Keratinocyte (primary cell): ENCODE measurements around the gene PPARA. TPM values are rescaled to one million over a fixed set of nuclear protein-coding genes. Genes with fewer than 3 reads are reported as not detected.

Source experiments
- DNase-seq: peaks from one replicate; pipeline ENCODE4 v3.0.0-alpha.2; 2011; ENCODE audit warnings: low read depth, missing footprints, low spot score
- FAIRE-seq: peaks from 2 replicates; lab custom pipeline; 2011; peaks lifted over from hg19 to GRCh38; lab: Jason Lieb, UNC
- H2AFZ ChIP-seq: 2 replicates; pipeline ENCODE4 v1.6.0; 2012; ENCODE audit warnings: low read length, control low read depth, inconsistent platforms; ENCODE audit not compliant: control insufficient read depth
- H3K27ac ChIP-seq: 2 replicates; pipeline ENCODE4 v1.5.1; 2011; ENCODE audit warnings: low read length; ENCODE audit not compliant: control insufficient read depth, insufficient read depth
- H3K27me3 ChIP-seq: 3 replicates; pipeline ENCODE4 v1.6.0; 2011; ENCODE audit warnings: low read length; ENCODE audit not compliant: control insufficient read depth, insufficient read depth; ENCODE audit errors: extremely low read depth
- H3K36me3 ChIP-seq, 2 experiments: 2 replicates in 1 of 2; 3 replicates in 1 of 2; pipeline ENCODE4 v1.5.1; 2011; ENCODE audit warnings: low read length in 2 of 2, mild to moderate bottlenecking in 1 of 2; ENCODE audit not compliant: control insufficient read depth in 2 of 2, insufficient read depth in 2 of 2; ENCODE audit errors: extremely low read depth in 1 of 2
- H3K4me1 ChIP-seq: 3 replicates; pipeline ENCODE4 v1.5.1; 2011; ENCODE audit warnings: low read length; ENCODE audit not compliant: control insufficient read depth, insufficient read depth; ENCODE audit errors: extremely low read depth
- H3K4me2 ChIP-seq: 3 replicates; pipeline ENCODE4 v1.6.0; 2011; ENCODE audit warnings: low read depth, low read length; ENCODE audit not compliant: control insufficient read depth, insufficient read depth; ENCODE audit errors: extremely low read depth
- H3K4me3 ChIP-seq, 3 experiments: fragments of 200-600 bp in 1 of 3; sonication (generic) in 1 of 3; 2 replicates in 2 of 3; 3 replicates in 1 of 3; pipeline ENCODE4 v1.5.1; 2011 to 2016; ENCODE audit warnings: low read length in 3 of 3, mild to moderate bottlenecking in 3 of 3, control low read depth in 2 of 3, inconsistent platforms in 1 of 3, low read depth in 1 of 3, mixed read lengths in 1 of 3, mixed run types in 1 of 3, moderate library complexity in 1 of 3; ENCODE audit not compliant: control insufficient read depth in 2 of 3, insufficient read depth in 2 of 3; ENCODE audit errors: extremely low read depth in 1 of 3
- H3K79me2 ChIP-seq: 2 replicates; pipeline ENCODE4 v1.6.0; 2012; ENCODE audit warnings: low read length; ENCODE audit not compliant: control insufficient read depth, insufficient read depth
- H3K9ac ChIP-seq: 3 replicates; pipeline ENCODE4 v1.6.0; 2011; ENCODE audit warnings: low read length; ENCODE audit not compliant: control insufficient read depth, insufficient read depth; ENCODE audit errors: extremely low read depth
- H3K9me1 ChIP-seq: 3 replicates; pipeline ENCODE4 v1.6.0; 2011; ENCODE audit warnings: low read length; ENCODE audit not compliant: control insufficient read depth, insufficient read depth; ENCODE audit errors: extremely low read depth
- H3K9me3 ChIP-seq: 2 replicates; pipeline ENCODE4 v1.5.1; 2012; ENCODE audit warnings: low read depth, low read length; ENCODE audit not compliant: control insufficient read depth
- H4K20me1 ChIP-seq: 3 replicates; pipeline ENCODE4 v1.6.0; 2011; ENCODE audit warnings: low read length; ENCODE audit not compliant: control insufficient read depth, insufficient read depth; ENCODE audit errors: extremely low read depth
- EZH2 ChIP-seq: IDR thresholded peaks from one replicate; pipeline ENCODE4 v1.6.1; 2012; ENCODE audit warnings: inconsistent platforms, mild to moderate bottlenecking, low read length, moderate library complexity
- dilution Hi-C: fragments of 300-500 bp; cut with MboI; formaldehyde crosslinking; loops from one replicate; pipeline ENCODE4 v1.7.0; 2020; ENCODE audit warnings: low sequenced_read_pairs; ENCODE audit not compliant: extremely low pct_ligation_motif_present
- polyA plus RNA-seq, 5 experiments: library from polyadenylated mRNA; depleted of rRNA in 3 of 5; stranded (reverse) in 3 of 5; stranded (forward) in 1 of 5; unstranded in 1 of 5; fragments of >200 nt; gene quantifications; 1 replicate in 1 of 5; 2 replicates in 3 of 5; 3 replicates in 1 of 5; pipeline versions ENCODE4 v1.2.1 to v1.2.3, GENCODE V29; 2011 to 2012; ENCODE audit warnings: missing spikeins in 2 of 5, low read depth in 1 of 5, low replicate concordance in 1 of 5
- TF ChIP-seq, protein P1 (sequence below), 3 experiments: IDR thresholded peaks in 1 of 3; conservative IDR thresholded peaks in 1 of 3; optimal IDR thresholded peaks in 1 of 3; 2 replicates in 2 of 3; 3 replicates in 1 of 3; pipeline versions ENCODE3 to v1.5.1; 2011; ENCODE audit warnings: low read length in 3 of 3, mild to moderate bottlenecking in 3 of 3, moderate library complexity in 2 of 3, control low read depth in 1 of 3, inconsistent platforms in 1 of 3; ENCODE audit not compliant: insufficient read depth in 2 of 3; ENCODE audit errors: extremely low read depth in 1 of 3

PPARA gene
- polyA plus RNA-seq, 1 donor (not counting 4 experiments of a cell fraction or from before 2014, with no cell fraction given), result 4.9 TPM

DNA sequence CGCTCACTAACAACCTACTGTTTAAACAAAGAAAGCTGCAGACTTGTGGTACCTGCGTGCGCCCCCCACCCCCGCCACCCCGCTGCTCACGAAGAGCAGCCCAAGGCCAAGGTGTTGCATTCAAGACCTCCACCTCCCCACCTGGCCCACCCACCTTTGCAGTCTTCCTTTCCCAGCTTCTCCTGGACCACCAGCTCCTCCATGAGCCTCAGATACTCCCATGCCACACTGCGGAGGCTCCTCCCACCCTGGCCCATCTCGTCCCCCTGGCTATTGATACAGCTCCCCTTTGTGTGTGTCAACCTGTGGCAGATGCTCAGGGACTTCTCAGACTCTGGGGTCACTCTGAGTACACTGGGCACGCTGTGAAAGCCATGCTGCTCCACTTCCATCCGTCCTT is 95.9 kb downstream of the PPARA start:
- dilution Hi-C loops, result no loop called here
- no peaks in the 10 kb centered on the region for H3K79me2 ChIP-seq
- peaks cover 0 to 4% of the 10 kb centered on the region in 2 experiments for H3K36me3 ChIP-seq
- DNase-seq (no peak), FAIRE-seq (no peak)
- no peak overlapping the region for H3K4me2 ChIP-seq
- H3K27me3 ChIP-seq, result no peaks in the 10 kb centered on the region
- H3K4me1 ChIP-seq, result peaks cover 9% of the 10 kb centered on the region
- H3K9ac ChIP-seq, result no peak overlapping the region
- H3K27ac ChIP-seq, result no peak overlapping the region
- no peaks in the 10 kb centered on the region for H3K9me3 ChIP-seq
- no peak overlapping the region for H3K4me3 ChIP-seq
- H3K9me1 ChIP-seq, result no peaks in the 10 kb centered on the region
- no peak for TF ChIP-seq EZH2
- H2AFZ ChIP-seq, result no peak overlapping the region
- no peaks in the 10 kb centered on the region for H4K20me1 ChIP-seq

- H3K27me3 ChIP-seq, result no peaks in the 10 kb centered on the region
- H3K36me3 ChIP-seq, result peaks cover 0 to 4% of the 10 kb centered on the region in 2 experiments
- no peaks in the 10 kb centered on the region for H4K20me1 ChIP-seq
- no peak overlapping the region for H3K9ac ChIP-seq
- peaks cover 14% of the 10 kb centered on the region for H3K4me1 ChIP-seq
- no peaks in the 10 kb centered on the region for H3K9me3 ChIP-seq
- no peak overlapping the region for H3K4me2 ChIP-seq
- dilution Hi-C loops, result no loop called here
- H2AFZ ChIP-seq, result no peak overlapping the region
- no peak overlapping the region for H3K4me3 ChIP-seq
- H3K9me1 ChIP-seq, result no peaks in the 10 kb centered on the region
- DNase-seq, result no peak
- no peak for FAIRE-seq
- no peaks in the 10 kb centered on the region for H3K79me2 ChIP-seq
- H3K27ac ChIP-seq, result no peak overlapping the region
- TF ChIP-seq EZH2, result no peak
- TF ChIP-seq, protein P1, sequence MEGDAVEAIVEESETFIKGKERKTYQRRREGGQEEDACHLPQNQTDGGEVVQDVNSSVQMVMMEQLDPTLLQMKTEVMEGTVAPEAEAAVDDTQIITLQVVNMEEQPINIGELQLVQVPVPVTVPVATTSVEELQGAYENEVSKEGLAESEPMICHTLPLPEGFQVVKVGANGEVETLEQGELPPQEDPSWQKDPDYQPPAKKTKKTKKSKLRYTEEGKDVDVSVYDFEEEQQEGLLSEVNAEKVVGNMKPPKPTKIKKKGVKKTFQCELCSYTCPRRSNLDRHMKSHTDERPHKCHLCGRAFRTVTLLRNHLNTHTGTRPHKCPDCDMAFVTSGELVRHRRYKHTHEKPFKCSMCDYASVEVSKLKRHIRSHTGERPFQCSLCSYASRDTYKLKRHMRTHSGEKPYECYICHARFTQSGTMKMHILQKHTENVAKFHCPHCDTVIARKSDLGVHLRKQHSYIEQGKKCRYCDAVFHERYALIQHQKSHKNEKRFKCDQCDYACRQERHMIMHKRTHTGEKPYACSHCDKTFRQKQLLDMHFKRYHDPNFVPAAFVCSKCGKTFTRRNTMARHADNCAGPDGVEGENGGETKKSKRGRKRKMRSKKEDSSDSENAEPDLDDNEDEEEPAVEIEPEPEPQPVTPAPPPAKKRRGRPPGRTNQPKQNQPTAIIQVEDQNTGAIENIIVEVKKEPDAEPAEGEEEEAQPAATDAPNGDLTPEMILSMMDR (optimal IDR thresholded peaks at IDR 0.05 in 1 of 3, IDR thresholded peaks at IDR 0.05 in 1 of 3, conservative IDR thresholded peaks at IDR 0.05 in 1 of 3; ENCODE audit: extremely low read depth in 1 of 3, insufficient read depth in 2 of 3, low read length in 3 of 3), result no peak
These were observed 97.2 kb downstream of the PPARA start for GRCh38 chr22:46247443-46247975.
